ENCODE measurements around the gene CCDC63.
"Not testable (repeated sequence)": the region's sequence is repeated elsewhere in the genome, so short reads cannot be mapped to it uniquely, and the experiment has no call there.

The CCDC63 gene

DNA sequence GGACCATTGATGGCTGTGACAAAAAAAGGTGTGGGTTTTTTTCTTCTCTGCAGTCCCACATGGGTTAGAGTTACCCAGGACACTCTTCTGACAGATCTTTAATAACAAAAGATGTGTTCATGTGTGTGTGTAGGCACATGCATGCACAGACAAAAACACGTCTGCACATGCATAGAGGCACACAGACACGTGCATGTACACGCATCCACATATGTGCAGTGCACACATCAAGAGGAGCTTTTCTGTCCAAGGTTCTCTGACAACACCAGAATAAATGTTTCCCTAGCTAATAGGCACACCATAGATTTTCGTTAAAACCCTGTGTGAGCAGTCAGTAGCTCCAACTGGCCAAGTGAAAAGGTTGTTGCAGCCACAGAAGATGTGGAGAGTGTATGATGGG, 76.4 kb downstream of the CCDC63 start:
- DNase-seq (ENCODE audit: low read depth), result no peak

DNA sequence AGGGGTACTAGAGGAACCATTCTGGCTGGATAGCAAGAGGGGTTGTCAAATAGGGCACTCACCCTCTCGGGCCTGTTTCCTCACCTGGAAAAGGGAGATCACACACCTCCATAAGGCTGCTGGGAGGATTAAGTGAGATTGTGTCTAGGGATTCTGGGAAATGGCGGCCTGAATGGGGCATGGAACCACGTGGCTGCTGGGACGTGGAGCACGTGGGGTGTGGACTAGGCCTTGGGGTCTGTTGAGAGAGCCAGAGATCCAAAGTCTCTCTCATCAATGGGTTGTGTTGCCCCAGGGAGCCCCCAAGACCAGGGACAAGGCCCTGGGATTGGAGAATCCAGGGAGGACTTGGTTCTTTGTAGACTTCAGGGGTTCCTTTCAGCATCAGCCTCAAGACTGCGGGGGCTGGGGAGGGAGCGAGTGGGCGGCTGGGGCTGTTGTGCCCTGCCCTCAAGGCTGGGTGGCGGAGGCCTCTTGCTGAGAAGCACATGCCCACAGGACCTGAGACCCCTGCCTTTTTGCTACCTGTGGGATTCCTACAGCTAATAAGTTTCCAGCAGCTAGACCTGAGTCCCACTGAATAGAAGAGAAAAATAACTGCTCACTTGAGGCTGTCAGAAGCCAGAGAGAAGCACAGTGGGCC, 77.0 kb downstream of the CCDC63 start:
- no peak for DNase-seq (ENCODE audit: low read depth)

DNA sequence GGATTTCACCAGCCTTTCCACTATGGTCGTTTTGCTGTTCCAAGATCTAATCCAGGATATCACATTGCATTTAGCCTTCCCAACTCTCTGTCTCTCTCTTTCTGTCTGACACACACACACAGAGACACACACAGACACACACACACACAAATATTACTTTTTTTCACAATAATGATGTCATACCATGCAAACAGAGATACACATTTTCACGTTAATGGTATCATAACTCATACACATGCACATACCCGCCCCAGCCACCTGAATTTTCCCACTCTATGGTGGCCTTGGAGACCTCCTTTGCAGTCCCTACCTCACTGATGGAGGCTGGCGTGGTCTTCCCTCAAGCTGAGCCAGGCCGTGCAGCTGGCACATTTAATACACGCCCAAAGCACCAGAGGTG, 80.8 kb downstream of the CCDC63 start:
- DNase-seq (ENCODE audit: low read depth), result no peak

DNA sequence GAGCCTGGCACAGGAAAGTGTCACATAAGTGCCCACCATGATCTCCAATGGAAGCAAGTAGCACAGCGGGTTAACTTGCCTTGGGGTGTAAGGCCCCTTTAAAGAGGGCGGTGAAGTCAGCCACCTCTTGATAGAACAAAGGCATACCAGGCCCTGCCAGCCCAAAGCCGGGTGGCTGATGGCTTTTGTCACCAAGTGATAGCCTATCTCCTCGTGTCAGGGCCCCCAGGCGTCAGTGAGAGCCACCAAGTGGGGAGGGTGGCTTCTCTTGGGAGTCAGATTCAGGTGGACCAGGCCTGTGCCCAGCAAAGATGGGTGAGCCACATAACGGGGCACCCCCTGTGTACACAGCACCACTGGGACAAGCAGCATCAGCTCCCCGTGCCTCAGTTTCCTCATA, 81.9 kb downstream of the CCDC63 start:
- no peak for DNase-seq (ENCODE audit: low read depth)

DNA sequence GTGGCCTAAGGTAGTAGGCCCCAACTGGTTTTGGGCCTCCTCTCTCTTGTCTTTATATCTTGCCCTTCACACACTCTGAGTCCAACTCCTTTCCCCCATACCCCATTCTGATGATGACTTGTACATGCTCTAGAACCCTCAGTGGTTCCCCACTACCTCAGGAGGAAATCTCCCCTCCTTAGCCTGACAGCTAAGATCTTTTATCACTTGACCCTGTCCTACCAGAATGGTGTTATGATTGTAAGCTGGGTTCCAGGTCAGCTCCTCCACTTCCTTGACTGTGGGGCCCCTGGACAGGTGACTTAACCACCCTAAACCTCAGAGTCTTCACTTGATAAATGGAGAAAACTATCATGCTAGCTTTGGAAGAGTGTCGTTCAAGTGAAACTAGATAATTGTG, 83.0 kb downstream of the CCDC63 start:
- DNase-seq (ENCODE audit: low read depth), result no peak

DNA sequence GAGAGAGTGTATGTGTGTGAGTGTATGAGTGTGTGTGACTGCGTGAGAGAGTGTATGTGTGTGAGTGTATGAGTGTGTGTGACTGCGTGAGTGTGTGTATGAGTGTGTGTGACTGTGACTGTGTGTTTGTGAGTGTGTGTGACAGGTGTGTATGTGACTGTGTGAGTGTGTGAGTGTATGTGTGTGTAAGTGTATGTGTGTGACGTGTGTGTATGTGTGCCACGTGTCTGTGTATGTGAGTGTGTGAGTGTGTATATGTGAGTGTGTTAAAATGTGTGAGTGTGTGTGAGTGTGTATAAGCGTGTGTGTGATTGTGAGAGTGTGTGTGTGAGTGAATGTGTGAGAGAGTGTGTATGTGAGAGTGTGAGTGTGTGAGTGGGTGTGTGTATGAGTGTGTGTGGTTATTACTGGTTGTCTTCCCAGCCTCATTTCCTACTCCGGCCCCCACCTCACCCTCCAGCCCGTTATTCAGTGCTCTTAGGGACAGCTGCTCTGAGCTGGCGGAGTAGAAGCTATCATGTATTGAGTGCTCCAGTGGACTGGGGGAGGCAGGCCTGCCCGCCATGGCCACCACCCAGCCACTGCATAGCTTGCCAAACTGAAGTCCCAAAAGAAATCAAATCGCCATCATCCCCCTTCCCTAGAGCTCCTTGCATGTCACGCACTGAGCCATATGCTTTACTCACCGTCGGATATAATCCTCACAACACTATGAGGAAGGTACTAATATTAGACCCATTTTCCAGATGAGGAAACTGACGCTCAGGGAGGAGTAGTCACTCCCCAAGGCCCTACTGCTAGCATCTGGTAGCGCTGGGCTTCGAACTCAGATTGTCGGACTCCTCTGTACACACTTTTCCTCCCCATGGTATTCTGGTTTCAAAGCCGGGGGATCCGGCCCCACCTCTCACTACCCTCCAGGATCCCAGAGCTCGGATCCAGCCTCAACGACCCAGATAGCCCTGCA, 83.8 kb downstream of the CCDC63 start:
- DNase-seq (ENCODE audit: low read depth), result no peak

DNA sequence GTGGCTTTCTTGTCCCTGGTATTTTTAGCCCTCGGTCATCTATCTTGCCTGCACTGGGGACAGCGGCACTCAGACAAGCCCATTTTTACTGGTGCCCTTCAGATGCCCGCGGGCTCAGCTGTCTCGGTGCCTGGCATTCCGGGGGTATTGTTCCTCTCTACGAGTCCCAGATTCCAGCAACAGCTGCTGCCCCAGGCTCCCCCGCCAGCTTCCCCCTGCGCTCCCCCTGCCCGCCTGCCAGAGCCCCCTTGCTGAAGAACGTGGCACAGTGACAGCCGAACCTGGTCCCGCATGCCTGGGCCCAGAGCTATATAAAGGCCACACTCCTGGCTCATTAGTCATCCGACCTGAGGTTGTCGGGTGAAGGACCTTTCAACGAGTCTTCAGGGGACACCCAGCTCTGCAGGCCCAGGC, 84.5 kb downstream of the CCDC63 start:
- no peak for DNase-seq (ENCODE audit: low read depth)

DNA sequence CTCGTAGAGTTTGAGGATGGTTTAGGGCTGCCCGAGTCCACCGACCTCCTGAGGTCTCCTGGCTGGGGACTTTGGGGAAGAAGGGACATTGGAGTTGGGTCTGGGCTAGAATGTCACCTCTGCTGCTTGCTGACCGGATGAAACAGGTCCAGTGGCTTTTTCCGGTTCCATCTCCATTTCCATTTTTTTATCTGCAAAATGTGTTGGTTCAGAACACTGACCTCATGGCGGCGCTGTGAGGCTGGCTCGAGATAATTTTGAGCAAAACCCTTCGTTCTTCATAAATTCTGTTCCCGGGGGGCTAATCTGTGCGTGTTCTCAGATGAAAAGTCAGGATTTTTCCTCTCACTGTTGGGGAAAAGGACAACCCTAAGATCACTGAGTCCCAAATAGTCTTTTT, 85.3 kb downstream of the CCDC63 start:
- no peak for DNase-seq (ENCODE audit: low read depth)

DNA sequence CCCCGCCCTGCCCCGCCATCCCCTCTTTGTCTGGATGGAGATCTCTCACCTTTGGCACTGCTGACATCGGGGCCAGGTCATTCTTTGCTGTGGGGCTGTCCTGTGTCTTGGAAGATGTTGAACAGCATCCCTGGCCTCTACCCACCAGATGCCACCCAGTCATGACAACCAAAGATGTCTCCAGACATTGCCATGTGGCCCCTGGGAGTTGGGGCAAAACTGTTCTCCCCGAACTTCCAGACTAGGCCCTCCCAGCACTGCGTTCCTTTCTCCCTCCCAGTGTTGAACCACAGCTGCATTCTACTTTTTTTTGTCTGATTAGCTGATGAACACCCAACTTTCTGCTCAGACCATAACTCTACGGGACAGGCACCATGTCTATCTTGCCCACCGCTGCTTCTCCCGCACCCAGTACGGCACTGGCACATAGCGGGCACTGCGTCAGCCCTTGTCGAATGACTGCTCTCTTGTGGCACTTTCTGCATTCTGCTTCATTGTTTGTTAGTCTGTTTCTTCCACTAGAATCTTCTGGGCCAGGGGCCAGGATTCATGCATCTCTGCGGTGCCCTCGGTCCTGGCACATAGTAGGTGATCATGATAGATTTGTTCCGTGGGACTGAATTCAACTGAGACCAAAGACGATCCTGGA, 86.7 kb downstream of the CCDC63 start:
- DNase-seq (ENCODE audit: low read depth), result no peak

DNA sequence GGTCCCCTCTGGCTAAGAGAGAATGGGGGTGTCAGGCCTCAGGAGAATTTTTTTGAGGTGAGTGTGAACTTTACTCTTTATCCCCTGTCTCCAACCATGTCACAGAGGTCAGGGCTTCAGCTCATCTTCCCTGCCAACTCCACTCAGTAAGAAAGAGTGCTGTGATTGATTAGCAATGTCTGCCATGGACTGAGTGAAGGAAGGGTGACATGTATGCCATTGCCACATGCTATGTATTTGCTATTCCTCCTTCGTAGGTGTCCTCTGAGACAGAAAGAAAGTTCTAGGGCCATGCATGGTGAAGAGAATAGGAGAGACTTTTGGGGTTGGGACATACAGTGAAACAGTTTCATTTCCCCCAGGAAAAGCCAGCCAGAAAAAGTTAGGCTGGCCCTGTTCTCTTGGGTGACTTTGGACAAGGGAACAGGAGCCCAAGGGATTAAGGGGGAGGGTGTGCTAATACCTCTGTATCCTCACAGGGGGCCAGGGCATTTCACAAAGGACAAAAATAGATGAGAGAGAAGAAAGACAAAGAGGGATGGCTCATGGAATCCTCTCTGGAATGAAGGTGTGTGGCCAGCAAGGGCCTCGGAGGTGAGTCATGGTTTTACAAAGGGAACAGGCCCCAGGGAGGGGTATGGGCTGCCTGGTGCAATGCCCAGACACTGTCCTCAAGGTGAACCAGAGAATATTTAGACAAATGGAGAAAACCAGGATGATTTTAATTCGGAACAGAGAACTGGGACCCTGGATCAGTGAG, 87.5 kb downstream of the CCDC63 start:
- no peak for DNase-seq (ENCODE audit: low read depth)

DNA sequence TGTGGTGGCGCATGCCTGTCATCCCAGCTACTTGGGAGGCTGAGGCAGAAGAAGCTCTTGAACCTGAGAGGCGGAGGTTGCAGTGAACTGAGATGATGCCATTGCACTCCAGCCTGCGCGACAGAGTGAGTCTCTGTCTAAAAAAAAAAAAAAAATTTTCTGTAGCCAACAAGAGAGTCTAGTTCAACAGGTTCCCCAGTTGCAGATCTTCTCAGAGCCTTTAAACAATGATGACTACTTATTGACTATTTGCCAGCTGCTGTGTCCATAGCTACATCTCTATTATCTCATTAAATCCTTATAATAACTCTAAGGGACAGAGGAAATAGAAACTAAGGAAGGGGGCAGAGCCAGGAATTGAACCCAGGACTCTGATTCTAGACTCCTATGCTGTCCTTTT, 88.8 kb downstream of the CCDC63 start:
- no peak for DNase-seq (ENCODE audit: low read depth)

DNA sequence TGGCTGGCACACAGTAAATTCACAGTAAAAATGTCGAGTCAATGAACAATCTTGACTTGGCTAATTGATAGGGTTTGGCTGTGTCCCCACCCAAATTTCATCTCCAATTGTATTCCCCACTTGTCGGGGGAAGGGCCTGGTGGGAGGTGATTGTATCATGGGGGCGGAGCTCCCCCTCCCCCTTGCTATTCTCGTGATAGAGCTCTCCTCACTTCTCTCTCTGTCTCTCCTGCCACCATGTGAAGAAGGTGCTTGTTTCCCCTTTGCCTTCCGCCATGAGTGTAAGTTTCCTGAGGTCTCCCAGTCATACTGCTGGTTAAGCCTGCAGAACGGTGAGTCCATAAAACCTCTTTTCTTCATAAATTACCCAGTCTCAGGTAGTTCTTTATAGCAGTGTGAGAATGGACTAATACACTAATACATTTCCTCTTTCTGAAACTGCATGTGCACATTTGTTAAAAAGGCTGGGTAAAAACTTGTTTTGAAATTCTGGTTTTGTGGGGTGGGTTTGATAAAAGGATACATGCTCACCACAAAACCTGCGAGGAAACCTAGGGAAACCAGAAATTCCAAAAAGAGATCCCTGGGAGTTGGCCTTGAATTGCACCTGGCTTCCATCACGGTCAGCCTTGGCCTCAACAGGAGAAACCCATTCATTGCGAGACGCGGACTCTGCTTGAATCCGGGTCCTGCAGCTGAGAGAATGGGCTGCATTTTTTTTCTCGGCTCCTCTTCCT, 89.7 kb downstream of the CCDC63 start:
- no peak for DNase-seq (ENCODE audit: low read depth)

DNA sequence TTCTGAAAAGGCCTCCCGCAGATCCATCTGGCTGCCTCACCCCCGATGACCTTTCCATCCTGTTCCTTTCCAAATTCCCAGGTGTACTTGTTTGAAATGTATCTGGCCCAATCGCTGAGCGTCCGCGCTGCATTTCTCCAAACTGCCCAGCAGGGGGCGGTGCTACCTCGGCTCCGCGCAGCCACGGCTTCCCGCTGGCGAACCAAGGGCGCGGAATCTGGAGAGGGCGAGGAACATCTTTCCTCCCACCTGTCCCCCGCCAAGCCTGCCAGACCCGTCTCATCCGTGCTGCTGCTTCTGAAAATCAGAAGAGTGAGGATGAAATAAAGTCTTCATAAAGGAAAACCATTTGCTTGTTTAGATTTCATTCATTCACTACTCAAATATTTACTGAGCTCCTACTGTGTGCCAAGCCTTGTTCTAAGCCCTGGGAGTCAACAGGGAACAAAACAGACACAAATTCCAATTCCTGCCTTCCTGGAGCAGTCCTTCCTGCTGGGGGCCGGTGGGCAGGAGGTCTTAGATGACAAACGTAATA, 90.4 kb downstream of the CCDC63 start:
- DNase-seq (ENCODE audit: low read depth), result peak; percentile 30

DNA sequence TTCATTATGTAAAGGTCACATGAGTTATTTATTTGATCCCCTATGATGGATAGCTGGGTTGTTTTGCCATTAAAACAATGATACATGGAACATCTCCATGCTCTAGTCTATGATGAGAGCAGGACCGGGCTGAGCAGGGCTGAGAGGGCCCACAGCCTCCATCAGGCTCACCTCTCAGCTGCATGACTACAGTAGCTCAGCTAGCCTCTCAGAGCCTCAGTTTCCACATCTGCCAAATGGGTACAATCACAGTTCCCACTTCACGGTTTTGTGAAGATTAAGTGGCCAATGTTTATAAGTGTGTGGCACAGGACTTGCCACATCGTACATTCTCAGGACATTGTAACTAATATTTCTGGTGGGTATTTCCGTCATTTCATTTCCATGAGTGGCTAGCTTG, 93.5 kb downstream of the CCDC63 start:
- DNase-seq (ENCODE audit: low read depth), result no peak

DNA sequence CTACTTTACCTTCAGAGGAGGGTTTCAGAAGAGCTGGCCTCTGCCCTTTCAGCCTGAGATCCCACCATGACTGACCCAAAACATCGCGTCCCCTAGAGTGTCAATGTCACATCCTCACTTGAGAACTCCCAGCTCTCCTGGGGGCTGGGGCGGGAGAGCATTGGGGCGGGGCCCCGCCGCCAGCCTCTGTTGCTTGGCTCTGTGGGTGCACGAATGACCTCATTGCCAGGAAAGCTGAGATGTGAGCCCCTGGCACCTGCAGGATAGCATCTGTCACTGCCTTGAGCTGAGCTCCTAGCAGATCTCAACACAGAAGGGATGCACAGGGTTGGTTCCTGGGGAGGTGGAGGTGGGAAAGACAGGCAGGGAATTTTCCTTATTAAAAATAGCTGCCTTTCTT, 94.1 kb downstream of the CCDC63 start:
- DNase-seq (ENCODE audit: low read depth), result no peak

DNA sequence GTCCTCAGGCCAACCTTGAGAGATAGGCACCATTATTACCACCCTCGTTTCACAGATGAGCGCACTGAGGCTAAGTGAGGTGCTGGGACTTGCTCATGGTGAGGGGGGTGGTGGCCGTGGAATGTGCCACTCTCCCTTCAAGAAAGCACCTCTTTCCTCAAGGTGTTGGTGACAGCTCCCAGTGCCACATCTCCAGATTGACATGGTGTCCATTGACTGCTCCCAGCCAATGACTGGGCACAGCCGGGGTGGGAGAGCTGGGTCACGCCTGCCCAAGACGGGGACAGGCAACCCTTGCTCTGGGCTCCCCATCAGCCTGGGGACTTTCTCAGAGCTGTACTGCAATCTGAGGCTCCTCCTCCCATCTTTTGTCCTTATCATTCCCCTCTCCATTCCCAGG, 94.6 kb downstream of the CCDC63 start:
- no peak for DNase-seq (ENCODE audit: low read depth)

DNA sequence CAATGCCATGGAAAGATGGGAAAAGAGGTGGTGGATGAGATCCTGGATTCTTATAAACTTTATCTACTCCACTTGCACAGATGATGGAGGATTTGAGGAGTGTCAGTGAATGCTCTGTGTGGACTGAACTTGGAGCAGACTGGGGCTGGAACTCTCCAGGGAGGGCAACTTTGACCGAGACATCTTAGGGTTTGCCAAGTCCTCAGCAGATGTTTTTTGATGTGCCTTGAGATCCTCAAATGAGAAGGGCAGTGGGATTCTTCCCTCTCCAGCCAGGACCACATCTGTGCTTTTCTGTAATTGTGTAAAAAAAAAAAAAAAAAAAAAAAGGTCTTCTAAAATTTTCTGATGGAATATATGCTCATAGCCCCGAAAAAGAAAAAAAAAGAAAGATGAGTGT, 96.6 kb downstream of the CCDC63 start:
- DNase-seq (ENCODE audit: low read depth), result no peak

DNA sequence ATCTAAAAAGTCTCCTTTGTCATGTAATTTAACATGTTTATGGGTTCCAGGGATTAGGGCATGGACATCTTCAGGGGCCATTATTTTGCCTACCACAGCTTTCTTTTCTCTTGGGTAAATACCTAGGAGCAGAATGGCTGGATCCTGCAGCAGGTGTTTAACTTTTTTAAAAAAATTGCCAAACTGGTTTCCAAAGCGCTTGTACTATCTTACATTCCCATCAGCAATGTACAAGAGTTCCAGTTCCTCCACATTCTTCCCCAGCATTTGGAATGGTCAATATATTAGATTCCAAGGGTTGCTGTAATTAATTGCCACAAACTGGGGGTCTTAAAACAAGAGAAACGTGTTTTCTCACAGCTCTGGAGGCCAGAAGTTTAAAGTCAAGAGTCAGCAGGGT, 101.3 kb downstream of the CCDC63 start:
- DNase-seq (ENCODE audit: low read depth), result no peak

DNA sequence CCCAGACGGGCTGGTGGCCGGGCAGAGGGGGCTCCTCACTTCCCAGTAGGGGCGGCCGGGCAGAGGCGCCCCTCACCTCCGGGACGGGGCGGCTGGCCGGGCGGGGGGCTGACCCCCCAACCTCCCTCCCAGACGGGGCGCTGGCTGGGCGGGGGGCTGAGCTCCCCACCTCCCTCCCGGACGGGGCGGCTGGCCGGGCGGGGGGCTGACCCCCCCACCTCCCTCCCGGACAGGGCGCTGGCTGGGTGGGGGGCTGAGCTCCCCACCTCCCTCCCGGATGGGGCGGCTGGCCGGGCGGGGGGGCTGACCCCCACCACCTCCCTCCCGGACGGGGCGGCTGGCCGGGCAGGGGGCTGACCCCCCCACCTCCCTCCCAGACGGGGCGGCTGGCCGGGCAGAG, 103.7 kb downstream of the CCDC63 start:
- not testable (repeated sequence) for DNase-seq (ENCODE audit: low read depth)

DNA sequence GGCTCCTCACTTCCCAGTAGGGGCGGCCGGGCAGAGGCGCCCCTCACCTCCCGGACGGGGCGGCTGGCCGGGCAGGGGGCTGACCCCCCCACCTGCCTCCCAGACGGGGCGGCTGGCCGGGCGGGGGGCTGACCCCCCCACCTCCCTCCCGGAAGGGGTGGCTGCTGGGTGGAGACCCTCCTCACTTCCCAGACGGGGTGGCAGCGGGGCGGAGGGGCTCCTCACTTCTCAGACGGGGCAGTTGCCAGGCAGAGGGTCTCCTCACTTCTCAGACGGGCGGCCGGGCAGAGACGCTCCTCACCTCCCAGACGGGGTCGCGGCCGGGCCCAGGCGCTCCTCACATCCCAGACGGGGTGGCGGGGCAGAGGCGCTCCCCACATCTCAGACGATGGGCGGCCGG, 104.1 kb downstream of the CCDC63 start:
- DNase-seq (ENCODE audit: low read depth), result not testable (repeated sequence)
